ENCODE measurements around the gene PTPRN2. TPM values are rescaled to one million over a fixed set of nuclear protein-coding genes. Genes with fewer than 3 reads are reported as not detected.

The PTPRN2 gene
- total RNA-seq, 1 experiment from 2014 or later, result not detected

GRCh38 chr7:158116235-158116634, 471.4 kb downstream of the PTPRN2 start:
- Histone ChIP-seq H3K4me1 (replicated peaks; ENCODE audit: insufficient read depth) (no peaks in the 10 kb centered on the region), H3K27me3 (ENCODE audit: insufficient read depth, low read depth) (peaks cover 26% of the 10 kb centered on the region), H3K9me3 (ENCODE audit: insufficient read depth, low read depth) (peaks cover 5% of the 10 kb centered on the region; the same call in 1 of the 2 replicates), H4K20me1 (ENCODE audit: insufficient read depth) (no peaks in the 10 kb centered on the region), H3F3A (ENCODE audit: insufficient read depth, low read depth) (no peaks in the 10 kb centered on the region), H3K4me2 (no peak overlapping the region), H3K9me2 (ENCODE audit: insufficient read depth) (no peaks in the 10 kb centered on the region), H3K4me3 (no peak overlapping the region), H2AFZ (no peak overlapping the region), H3K79me2 (ENCODE audit: low read depth) (no peaks in the 10 kb centered on the region), H3K27ac (no peak overlapping the region), H3K36me3 (ENCODE audit: low read depth) (no peaks in the 10 kb centered on the region)
- BruUV-seq (replicated peaks), result no TSS peak
- intact Hi-C loops (cut with micrococcal nuclease; ENCODE audit: unreplicated experiment), result no loop called here
- ChIA-PET CTCF (no interaction called here), POLR2A (ENCODE audit: unreplicated experiment) (no interaction called here)
- no peak for DNase-seq
- no peak for TF ChIP-seq CTCF (conservative IDR thresholded peaks at IDR 0.05)

GRCh38 chr7:158114056-158114850, 473.4 kb downstream of the PTPRN2 start:
- POLR2A ChIA-PET (ENCODE audit: unreplicated experiment), result no interaction called here
- CTCF ChIA-PET, result no interaction called here
- TF ChIP-seq EZH2 (IDR thresholded peaks at IDR 0.05; ENCODE audit: low read depth) (no peak), CTCF (conservative IDR thresholded peaks at IDR 0.05) (no peak)
- Histone ChIP-seq H3K4me2 (no peak overlapping the region), H2AFZ (no peak overlapping the region), H3K27ac (no peak overlapping the region), H3F3A (ENCODE audit: insufficient read depth, low read depth) (no peaks in the 10 kb centered on the region), H3K79me2 (ENCODE audit: low read depth) (no peaks in the 10 kb centered on the region), H3K9me2 (ENCODE audit: insufficient read depth) (no peaks in the 10 kb centered on the region), H4K20me1 (ENCODE audit: insufficient read depth) (no peaks in the 10 kb centered on the region), H3K27me3 (ENCODE audit: insufficient read depth, low read depth) (peaks cover 11% of the 10 kb centered on the region; the same call in 1 of the 2 replicates), H3K4me3 (no peak overlapping the region), H3K36me3 (ENCODE audit: low read depth) (no peaks in the 10 kb centered on the region), H3K9me3 (ENCODE audit: insufficient read depth, low read depth) (peaks cover 5% of the 10 kb centered on the region; the same call in 1 of the 2 replicates), H3K4me1 (replicated peaks; ENCODE audit: insufficient read depth) (no peaks in the 10 kb centered on the region)
- intact Hi-C loops (cut with micrococcal nuclease; ENCODE audit: unreplicated experiment), result no loop called here
- DNase-seq, result no peak
- no TSS peak for BruUV-seq (replicated peaks)

DNA sequence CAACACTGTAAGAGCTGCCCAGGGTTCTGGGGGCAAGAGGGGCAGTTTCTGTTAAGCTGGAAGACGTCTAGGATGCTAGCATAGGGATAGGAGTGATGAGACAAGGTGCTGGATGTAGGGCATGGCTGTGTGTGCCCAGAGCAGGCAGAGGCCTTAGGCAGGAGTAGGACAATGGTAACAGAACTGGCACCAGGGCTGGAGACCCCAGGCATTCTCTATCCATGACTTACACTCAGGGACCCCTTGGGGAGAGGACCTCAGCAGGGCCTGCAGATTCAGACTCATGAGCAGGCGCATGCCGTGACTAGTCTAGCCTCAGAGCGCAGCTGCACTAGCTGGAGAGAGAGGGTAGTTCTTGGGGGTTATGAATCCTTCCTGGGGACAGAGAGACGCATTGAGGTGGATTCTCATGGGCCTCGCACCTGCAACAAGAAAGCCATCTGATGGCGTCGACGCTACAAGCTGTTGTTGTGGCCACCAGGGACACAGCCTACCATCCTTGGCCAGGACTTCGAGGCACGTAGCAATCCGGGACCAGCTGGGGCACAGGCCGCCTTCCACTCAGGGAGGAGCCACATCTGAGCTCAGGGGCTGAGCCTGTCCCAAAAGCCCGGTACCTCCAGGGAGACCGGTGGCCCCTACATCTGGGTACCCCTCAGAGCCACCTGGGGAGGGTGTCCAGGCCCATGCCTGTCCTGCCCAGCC, 474.1 kb downstream of the PTPRN2 start:
- POLR2A ChIA-PET (ENCODE audit: unreplicated experiment), result no interaction called here
- H3K27ac ChIP-seq, result no peak overlapping the region
- no peaks in the 10 kb centered on the region for H4K20me1 ChIP-seq (ENCODE audit: insufficient read depth)
- peaks cover 5% of the 10 kb centered on the region; the same call in 1 of the 2 replicates for H3K9me3 ChIP-seq (ENCODE audit: insufficient read depth, low read depth)
- H3K36me3 ChIP-seq (ENCODE audit: low read depth), result no peaks in the 10 kb centered on the region
- no peak overlapping the region for H3K4me3 ChIP-seq
- H2AFZ ChIP-seq, result no peak overlapping the region
- CTCF ChIA-PET, result no interaction called here
- no peaks in the 10 kb centered on the region for H3K9me2 ChIP-seq (ENCODE audit: insufficient read depth)
- intact Hi-C loops (cut with micrococcal nuclease; ENCODE audit: unreplicated experiment), result no loop called here
- no TSS peak for BruUV-seq (replicated peaks)
- no peak overlapping the region for H3K4me2 ChIP-seq
- H3F3A ChIP-seq (ENCODE audit: insufficient read depth, low read depth), result no peaks in the 10 kb centered on the region
- peaks cover 11% of the 10 kb centered on the region; the same call in 1 of the 2 replicates for H3K27me3 ChIP-seq (ENCODE audit: insufficient read depth, low read depth)
- TF ChIP-seq CTCF (conservative IDR thresholded peaks at IDR 0.05) (no peak), EZH2 (IDR thresholded peaks at IDR 0.05; ENCODE audit: low read depth) (no peak)
- DNase-seq, result no peak
- no peaks in the 10 kb centered on the region for H3K79me2 ChIP-seq (ENCODE audit: low read depth)
- H3K4me1 ChIP-seq (replicated peaks; ENCODE audit: insufficient read depth), result no peaks in the 10 kb centered on the region

Measured in PC-9 (cell line).